GM18907 (cell line): ENCODE measurements around the gene AGAP1.
A peak's percentile ranks its signal among the peaks of the same experiment; 100 is the strongest.
"Not testable (repeated sequence)": the region's sequence is repeated elsewhere in the genome, so short reads cannot be mapped to it uniquely, and the experiment has no call there.

Source experiments
- ATAC-seq: cut with Tn5 transposase; IDR thresholded peaks from one replicate; pipeline ENCODE4 v1.9.1; 2021; ENCODE audit warnings: mild to moderate bottlenecking, moderate library complexity; ENCODE audit not compliant: unreplicated experiment

Gene AGAP1

DNA sequence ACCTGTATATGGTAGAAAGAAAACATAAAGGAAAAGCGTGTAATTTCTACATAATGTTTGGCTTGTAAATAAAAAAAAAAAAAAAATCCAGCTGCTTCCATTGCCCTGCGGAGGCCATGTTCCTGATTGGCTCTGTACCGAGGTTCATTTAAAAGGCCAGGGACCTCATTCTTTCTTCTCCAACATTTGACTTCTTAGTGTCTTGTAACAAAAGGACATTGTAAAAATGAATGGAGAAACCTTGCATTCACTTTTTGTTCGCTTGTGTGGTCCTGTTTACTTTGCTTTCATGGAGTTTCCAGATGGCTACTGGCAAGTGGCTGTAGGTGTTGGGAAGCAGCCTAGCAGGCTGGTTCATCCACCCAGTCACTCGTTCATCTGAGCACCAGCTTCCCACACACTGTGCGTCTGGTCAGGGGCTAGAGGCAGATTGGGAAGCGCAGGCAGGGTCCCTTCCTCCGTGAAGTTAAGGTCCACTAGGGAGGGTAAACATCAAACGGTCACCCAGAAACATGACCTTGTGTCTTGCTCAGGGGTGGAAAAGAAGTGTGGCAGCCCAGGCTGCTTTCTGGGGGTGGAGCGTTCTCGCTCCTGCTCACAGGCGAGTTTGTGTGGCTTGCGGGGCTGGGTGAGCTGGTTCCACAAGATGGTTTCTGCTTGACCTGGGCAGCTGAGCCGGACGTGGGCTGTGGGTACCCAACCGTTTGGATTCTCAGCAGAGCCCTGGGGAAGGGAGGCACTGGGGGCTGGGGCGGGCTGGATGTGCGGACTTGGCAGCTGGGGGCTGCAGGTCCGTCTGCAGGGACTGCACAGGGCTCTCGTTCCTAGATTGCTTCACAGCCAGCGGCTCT, 260.7 kb downstream of the AGAP1 start:
- ATAC-seq, result no peak

GRCh38 chr2:235756491-235756890, 262.6 kb downstream of the AGAP1 start:
- ATAC-seq, result no peak

DNA sequence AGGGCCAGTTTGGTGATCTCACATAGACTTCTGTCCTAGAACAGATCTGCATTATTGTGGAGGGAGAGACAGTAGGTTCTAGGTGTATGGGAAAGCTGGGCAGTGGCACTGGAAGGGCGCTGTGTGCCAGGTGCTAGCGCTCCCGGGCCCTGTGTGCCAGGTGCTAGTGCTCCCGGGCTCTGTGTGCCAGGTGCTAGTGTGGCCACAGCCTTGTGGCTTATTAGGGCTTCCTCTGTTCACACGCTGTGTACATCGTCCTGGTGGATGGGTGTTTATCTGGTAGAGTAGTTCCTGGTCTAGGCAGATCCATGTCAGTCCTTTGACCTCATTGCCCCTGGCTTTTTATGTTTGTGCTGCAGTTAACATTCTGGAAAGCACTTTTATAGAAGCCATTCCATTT, 263.4 kb downstream of the AGAP1 start:
- no peak for ATAC-seq

DNA sequence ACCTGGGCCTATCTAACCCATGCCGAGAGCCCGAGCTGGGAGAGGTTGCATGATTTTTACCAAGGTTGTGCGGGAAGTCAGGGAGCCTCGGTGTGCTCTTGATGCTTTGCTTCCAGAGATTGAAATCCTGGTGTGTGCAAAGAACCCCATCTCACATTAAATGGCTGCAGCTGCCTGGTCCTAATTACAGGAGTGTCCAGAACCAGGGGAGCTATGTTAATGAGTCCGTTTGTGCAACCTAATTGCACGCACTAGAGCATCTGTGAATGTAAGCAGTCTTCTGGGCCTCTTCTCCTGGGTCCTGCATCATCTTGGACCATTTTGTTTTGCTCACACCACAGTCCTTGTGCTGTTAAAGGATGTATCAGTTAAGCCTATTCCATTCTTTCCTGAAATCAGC, 263.8 kb downstream of the AGAP1 start:
- ATAC-seq, result no peak

- no peak for ATAC-seq
Observed at GRCh38 chr2:235762832-235763598, 269.2 kb downstream of the AGAP1 start.

DNA sequence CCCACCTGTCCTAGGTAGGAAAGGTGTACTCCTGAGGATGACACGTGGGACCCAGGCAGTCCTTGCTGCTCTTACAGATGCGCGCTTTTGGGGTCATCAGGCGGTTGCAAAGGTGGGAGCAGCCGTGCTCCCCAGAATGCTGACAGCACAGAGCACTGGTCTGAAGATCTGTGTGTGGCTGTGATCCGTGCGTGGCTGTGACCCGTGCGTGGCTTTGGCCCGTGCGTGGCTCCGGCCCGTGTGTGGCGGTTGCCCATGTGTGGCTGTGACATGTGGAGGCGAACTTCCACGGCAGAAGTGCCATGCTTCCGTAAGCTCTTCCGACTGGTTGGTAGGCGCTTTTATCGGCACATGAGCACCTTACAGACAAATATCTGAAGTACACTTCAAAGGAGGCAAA, 270.0 kb downstream of the AGAP1 start:
- no peak for ATAC-seq

DNA sequence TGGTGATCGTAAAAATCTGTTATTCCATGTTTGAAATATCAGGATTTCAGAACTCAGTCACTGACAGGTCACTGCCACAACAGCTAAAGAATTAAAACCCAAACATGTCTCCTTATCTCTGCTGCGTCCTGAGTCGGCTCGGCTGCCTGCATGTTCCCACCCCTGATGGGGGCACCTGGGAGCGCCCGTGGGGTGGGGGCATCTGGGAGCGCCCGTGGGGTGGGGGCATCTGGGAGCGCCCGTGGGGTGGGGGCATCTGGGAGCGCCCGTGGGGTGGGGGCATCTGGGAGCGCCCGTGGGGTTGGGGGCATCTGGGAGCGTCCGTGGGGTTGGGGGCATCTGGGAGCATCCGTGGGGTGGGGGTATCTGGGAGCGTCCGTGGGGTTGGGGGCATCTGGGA, 270.6 kb downstream of the AGAP1 start:
- not testable (repeated sequence) for ATAC-seq

DNA sequence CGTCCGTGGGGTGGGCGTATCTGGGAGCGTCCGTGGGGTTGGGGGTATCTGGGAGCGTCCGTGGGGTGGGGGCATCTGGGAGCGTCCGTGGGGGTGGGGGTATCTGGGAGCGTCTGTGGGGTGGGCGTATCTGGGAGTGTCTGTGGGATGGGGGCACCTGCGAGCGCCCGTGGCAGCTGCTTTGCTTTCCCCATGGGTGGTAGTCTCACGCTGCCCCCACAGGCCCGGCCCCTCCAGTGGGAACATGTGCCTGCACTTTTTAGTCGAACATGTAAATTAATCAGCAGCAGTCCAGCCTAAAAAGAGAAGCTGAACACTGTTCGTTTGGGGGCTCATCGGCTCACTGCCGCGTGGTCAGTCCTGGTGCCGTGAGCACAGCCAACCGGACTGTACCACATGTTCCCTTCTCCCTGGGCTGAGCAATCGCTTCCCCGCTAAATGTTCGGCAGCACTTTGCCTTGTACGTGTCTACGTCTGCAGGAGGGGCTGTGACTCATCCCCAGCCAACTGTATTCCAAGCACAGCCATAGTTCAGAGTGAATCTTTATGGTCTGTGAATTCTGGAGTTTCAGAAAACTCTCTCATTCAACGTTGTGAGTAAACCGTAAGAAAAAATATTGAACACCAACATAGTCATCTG, 271.5 kb downstream of the AGAP1 start:
- no peak for ATAC-seq

DNA sequence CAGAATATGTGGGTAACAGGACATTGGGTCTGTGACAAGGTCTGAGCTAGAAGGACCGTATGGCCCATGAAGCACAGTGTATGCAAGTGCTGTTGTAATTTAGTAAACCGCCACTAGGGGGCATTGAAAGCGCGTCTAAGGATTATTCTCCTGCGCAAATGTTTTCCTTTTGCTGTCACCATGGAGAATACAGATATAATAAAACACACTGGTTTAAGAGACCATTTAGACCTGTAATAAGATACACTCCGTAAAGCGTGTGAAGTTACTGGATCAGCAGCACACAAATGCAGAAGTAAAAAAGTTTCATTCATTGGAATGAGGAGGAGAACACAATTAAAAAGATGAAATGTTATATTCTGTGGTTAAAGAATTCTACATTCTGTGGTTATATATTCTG, 272.4 kb downstream of the AGAP1 start:
- peak; percentile 54 for ATAC-seq

DNA sequence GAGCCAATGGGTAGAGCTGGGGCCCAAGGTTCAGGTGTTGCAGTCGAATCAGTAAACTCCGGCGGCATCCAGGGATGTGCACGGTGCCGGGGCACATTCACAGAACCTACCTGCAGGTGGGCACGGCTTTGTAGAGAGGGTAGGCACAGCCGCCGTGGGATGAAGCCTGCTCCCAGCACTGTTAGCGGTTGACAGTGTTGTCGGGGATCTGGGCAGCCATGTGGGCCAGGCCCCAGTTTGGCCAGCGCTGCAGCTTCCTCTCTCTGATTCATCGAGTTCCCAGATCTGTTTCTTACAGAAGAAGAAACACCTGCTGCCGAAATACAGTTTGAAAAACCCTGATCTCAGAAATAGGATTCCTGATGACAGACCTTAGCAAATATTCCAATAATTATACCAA, 274.8 kb downstream of the AGAP1 start:
- ATAC-seq, result no peak

DNA sequence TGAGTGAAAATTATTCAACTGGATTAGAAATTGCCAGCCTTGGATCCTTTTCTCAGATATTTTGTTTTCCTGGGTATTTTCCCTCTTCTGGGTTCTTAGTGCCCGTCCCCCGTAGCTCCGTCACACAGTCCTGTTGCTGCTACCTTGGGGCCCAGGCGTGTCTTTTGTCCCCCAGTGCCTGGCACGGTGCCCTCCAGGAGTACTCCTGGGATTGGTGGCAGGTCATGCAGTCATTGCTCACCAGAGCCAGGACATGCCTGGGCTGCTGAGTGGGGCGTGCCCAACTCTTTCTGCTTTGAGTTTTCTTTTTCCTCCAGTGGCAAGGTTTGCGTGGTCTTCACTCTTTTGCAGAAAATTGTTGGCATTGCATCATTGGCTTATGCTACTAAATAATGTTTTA, 275.2 kb downstream of the AGAP1 start:
- ATAC-seq, result no peak

- ATAC-seq, result no peak
Observed at GRCh38 chr2:235770909-235771820, 277.3 kb downstream of the AGAP1 start.

- no peak for ATAC-seq
Observed at GRCh38 chr2:235773188-235773928, 279.5 kb downstream of the AGAP1 start.

DNA sequence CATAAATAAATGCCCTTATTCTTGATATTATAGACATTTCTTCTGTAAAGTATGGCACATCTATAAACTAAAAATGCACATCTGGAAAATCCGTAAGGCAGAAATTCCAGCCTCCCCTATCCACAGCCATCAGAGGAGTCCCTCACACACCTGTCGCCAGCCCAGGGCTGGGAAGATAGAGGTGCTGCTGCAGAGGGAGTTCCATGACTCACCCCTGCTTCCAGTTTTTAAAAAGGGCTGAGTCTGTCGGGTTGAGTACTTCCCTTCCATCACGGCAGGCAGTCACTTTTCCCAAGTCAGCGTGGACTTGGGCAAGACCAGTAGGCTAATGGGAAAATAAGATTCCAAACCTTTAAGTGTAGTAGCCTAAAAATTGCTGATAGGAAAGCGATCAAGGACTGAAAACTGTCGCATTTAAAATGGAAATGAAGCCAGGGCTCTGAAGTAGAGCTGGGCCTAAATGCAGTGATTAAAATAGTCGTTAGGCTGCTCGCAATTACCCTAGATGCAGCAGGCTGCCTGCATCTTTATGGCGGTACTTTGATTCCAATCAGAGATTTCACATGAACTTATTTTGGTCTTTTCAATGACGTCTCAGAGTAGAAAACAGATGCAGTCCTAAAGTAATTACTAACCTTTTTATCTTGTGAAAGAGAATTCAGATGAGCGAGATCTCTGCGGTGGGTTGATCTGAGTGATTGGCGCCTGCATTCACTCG, 280.5 kb downstream of the AGAP1 start:
- no peak for ATAC-seq

GRCh38 chr2:235776531-235776930, 282.7 kb downstream of the AGAP1 start:
- no peak for ATAC-seq

DNA sequence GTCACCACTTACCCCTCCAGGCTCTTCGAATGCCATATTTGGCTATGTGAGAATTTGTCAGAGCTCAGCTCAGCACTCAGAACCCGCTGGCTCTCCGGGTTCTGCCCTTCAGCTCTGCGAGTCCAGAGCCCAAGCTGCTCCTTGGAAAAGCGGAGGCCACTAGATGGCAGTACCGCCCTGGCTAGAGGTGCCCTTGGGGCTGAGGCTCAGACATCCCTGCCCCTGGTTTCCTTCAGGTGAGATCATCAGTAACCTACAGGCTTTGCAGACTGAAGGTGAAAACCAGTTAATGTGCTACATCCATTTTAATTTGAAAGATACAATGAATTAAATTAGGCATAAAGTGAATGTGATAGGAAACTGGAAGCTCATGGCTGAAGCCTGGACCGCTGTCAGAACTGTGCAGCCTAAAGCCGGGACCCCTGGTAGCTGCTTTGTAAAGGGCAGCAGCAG, 285.6 kb downstream of the AGAP1 start:
- peak; percentile 54 for ATAC-seq

GRCh38 chr2:235780401-235780800, 286.6 kb downstream of the AGAP1 start:
- ATAC-seq, result no peak

DNA sequence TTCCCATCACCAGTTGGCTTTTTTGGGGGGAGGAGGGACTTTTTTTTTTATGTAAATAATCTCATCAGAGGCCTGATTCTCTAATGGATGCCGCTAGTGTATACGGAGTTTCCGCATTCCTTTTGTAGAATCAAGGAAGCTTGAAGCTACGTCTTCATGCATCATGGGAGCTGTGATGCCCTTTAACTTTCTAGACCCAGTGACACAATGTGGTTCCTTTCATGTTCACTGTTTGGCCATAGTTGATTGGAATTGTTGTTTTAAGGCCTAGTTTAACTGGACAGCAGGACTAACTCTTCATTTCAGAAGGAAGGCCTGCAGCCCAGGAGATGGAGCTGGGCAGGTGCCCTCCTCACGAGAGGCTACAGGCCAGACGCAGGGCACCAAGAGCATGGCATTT, 287.9 kb downstream of the AGAP1 start:
- no peak for ATAC-seq

GRCh38 chr2:235784788-235785187, 290.9 kb downstream of the AGAP1 start:
- no peak for ATAC-seq
